D721Med (cell line): ENCODE results near the gene SLC35A1.

Source experiments
- DNase-seq: peaks from one replicate; pipeline ENCODE4 v3.0.0; 2011; ENCODE audit warnings: low spot score; ENCODE audit not compliant: insufficient read length
- FAIRE-seq: peaks from 2 replicates; lab custom pipeline; 2011; peaks lifted over from hg19 to GRCh38; lab: Jason Lieb, UNC
- CTCF ChIP-seq: IDR thresholded peaks from 2 replicates; pipeline ENCODE4 v1.5.1; 2012; ENCODE audit warnings: mild to moderate bottlenecking, control low read depth; ENCODE audit not compliant: insufficient read depth; ENCODE audit errors: missing control alignments

The SLC35A1 gene

GRCh38 chr6:87494761-87495422 lies 22.1 kb downstream of the SLC35A1 start:
- DNase-seq (no peak), FAIRE-seq (no peak)
- TF ChIP-seq CTCF, result no peak

- TF ChIP-seq CTCF, result no peak
- no peak for DNase-seq
- FAIRE-seq, result no peak
These were observed 25.3 kb downstream of the SLC35A1 start for GRCh38 chr6:87498048-87498447.

GRCh38 chr6:87501809-87502572 lies 29.2 kb downstream of the SLC35A1 start:
- DNase-seq (no peak), FAIRE-seq (no peak)
- TF ChIP-seq CTCF, result no peak

- no peak for TF ChIP-seq CTCF
- no peak for DNase-seq
- no peak for FAIRE-seq
These were observed 31.7 kb downstream of the SLC35A1 start for GRCh38 chr6:87504441-87504840.

- no peak for FAIRE-seq
- DNase-seq, result no peak
- no peak for TF ChIP-seq CTCF
These were observed 42.1 kb downstream of the SLC35A1 start for GRCh38 chr6:87514831-87515230.

- DNase-seq (no peak), FAIRE-seq (no peak)
- no peak for TF ChIP-seq CTCF
These were observed 45.7 kb downstream of the SLC35A1 start for GRCh38 chr6:87518453-87518852.

GRCh38 chr6:87522686-87523085 lies 49.9 kb downstream of the SLC35A1 start:
- no peak for FAIRE-seq
- no peak for DNase-seq
- TF ChIP-seq CTCF, result no peak
